GM12878 (cell line): ENCODE results near the gene LIMK1. TPM values are rescaled to one million over a fixed set of nuclear protein-coding genes. Genes with fewer than 3 reads are reported as not detected.
A peak's percentile ranks its signal among the peaks of the same experiment; 100 is the strongest.
"Not testable (repeated sequence)": the region's sequence is repeated elsewhere in the genome, so short reads cannot be mapped to it uniquely, and the experiment has no call there.

ENCODE experiments used
- ATAC-seq: fragments of 200-7000 bp; cut with Tn5 transposase; 3 replicates; pipeline ENCODE4 v1.9.1; 2020; ENCODE audit warnings: mild to moderate bottlenecking, moderate library complexity
- BruUV-seq: library from RNA; stranded (reverse); fragments of 400-500 nt; replicated peaks from 2 replicates; lab custom pipeline; 2021; lab: Mats Ljungman, UMichigan
- CTCF ChIA-PET: fragments of 300-600 bp; sonication (Branson Sonifier 250); formaldehyde crosslinking; extraction: SDS; loops from one replicate; lab custom pipeline; 2021; ENCODE audit warnings: inconsistent platforms; lab: Yijun Ruan, JAX
- POLR2A ChIA-PET: fragments of 350-600 bp; formaldehyde crosslinking; extraction: SDS; loops from one replicate; lab custom pipeline; 2021; ENCODE audit warnings: inconsistent platforms; lab: Charles Lee
- RAD21 ChIA-PET: fragments of 300-600 bp; sonication (Branson Sonifier 250); formaldehyde crosslinking; loops from one replicate; lab custom pipeline; 2023; ENCODE audit warnings: antibody characterized with exemption; ENCODE audit not compliant: unreplicated experiment; lab: Charles Lee
- SMC1A ChIA-PET: fragments of 300-600 bp; sonication (Branson Sonifier 250); formaldehyde crosslinking; loops from one replicate; lab custom pipeline; 2023; ENCODE audit not compliant: unreplicated experiment, uncharacterized antibody; lab: Charles Lee
- DNase-seq: peaks from one replicate; pipeline ENCODE4 v3.0.0-alpha.2; 2011; ENCODE audit warnings: low read depth, low spot score
- FAIRE-seq: peaks from 3 replicates; lab custom pipeline; 2011; peaks lifted over from hg19 to GRCh38; lab: Jason Lieb, UNC
- H2AFZ ChIP-seq: 2 replicates; pipeline ENCODE4 v1.6.0; 2011; ENCODE audit warnings: low read depth, low read length, control low read depth; ENCODE audit not compliant: control insufficient read depth
- H3K27ac ChIP-seq: 2 replicates; pipeline ENCODE4 v1.5.1; 2011; ENCODE audit warnings: control low read depth; ENCODE audit not compliant: control insufficient read depth, insufficient read depth
- H3K27me3 ChIP-seq, 2 experiments: replicated peaks in 1 of 2; 2 replicates each; pipeline versions ENCODE4 v1.6.0 to v1.6.1; 2011; ENCODE audit warnings: low read length in 1 of 2; ENCODE audit not compliant: control insufficient read depth in 2 of 2, insufficient read depth in 2 of 2
- H3K36me3 ChIP-seq, 2 experiments: 2 replicates each; pipeline ENCODE4 v1.5.1; 2011; ENCODE audit warnings: low read length in 1 of 2; ENCODE audit not compliant: control insufficient read depth in 2 of 2, insufficient read depth in 2 of 2
- H3K4me1 ChIP-seq: 2 replicates; pipeline ENCODE4 v1.6.1; 2011; ENCODE audit warnings: mild to moderate bottlenecking, low read length, moderate library complexity, mixed read lengths; ENCODE audit not compliant: control insufficient read depth, insufficient read depth
- H3K4me2 ChIP-seq: 2 replicates; pipeline ENCODE4 v1.6.0; 2011; ENCODE audit warnings: control low read depth; ENCODE audit not compliant: control insufficient read depth, insufficient read depth
- H3K4me3 ChIP-seq: fragments of 200-600 bp; sonication (generic); 2 replicates; pipeline ENCODE4 v1.5.1; 2016
- H3K79me2 ChIP-seq: 2 replicates; pipeline ENCODE4 v1.6.0; 2011; ENCODE audit warnings: low read length; ENCODE audit not compliant: control insufficient read depth, insufficient read depth
- H3K9ac ChIP-seq: 2 replicates; pipeline ENCODE4 v1.8.0; 2011; ENCODE audit warnings: low read length, control low read depth, mixed read lengths; ENCODE audit not compliant: control insufficient read depth, insufficient read depth
- H3K9me3 ChIP-seq: replicated peaks from 3 replicates; pipeline ENCODE4 v1.5.1; 2011; ENCODE audit warnings: mild to moderate bottlenecking, low read length; ENCODE audit not compliant: control insufficient read depth, insufficient read depth
- H4K20me1 ChIP-seq: 2 replicates; pipeline ENCODE4 v1.6.0; 2011; ENCODE audit not compliant: control insufficient read depth, insufficient read depth
- ASH2L ChIP-seq: fragments of 300-600, 200-600 bp; sonication (generic); IDR thresholded peaks from 2 replicates; pipeline ENCODE4 v1.6.1; 2017; ENCODE audit warnings: low read depth, mild to moderate bottlenecking, borderline replicate concordance
- ATF2 ChIP-seq: IDR thresholded peaks from 2 replicates; pipeline ENCODE4 v1.6.1; 2012; ENCODE audit warnings: low read length, inconsistent platforms
- CHD2 ChIP-seq: IDR thresholded peaks from 2 replicates; pipeline ENCODE4 v1.6.1; 2011; ENCODE audit warnings: low read depth, low read length, improper control_type of control experiment, borderline replicate concordance
- CHD4 ChIP-seq: fragments of 200-600 bp; sonication (generic); IDR thresholded peaks from 2 replicates; pipeline ENCODE4 v1.6.1; 2016; ENCODE audit warnings: mild to moderate bottlenecking
- FOS ChIP-seq: IDR thresholded peaks from 3 replicates; pipeline ENCODE4 v1.6.1; 2011; ENCODE audit warnings: borderline replicate concordance; ENCODE audit not compliant: insufficient read length; ENCODE audit errors: extremely low read depth
- IKZF1 ChIP-seq: fragments of 450-650 bp; conservative IDR thresholded peaks from 2 replicates; pipeline ENCODE4 v1.6.1; 2017; ENCODE audit warnings: antibody characterized with exemption, mild to moderate bottlenecking
- JUND ChIP-seq: IDR thresholded peaks from 2 replicates; pipeline ENCODE4 v1.6.1; 2012; ENCODE audit warnings: low read depth, mild to moderate bottlenecking, low read length, improper control_type of control experiment, moderate library complexity
- KAT2A ChIP-seq: conservative IDR thresholded peaks from 2 replicates; pipeline ENCODE4 v1.6.1; 2011; ENCODE audit warnings: low read depth, low read length; ENCODE audit not compliant: control insufficient read depth
- LARP7 ChIP-seq: fragments of 450-650 bp; IDR thresholded peaks from 2 replicates; pipeline ENCODE4 v1.6.1; 2017; ENCODE audit warnings: mild to moderate bottlenecking
- RUNX3 ChIP-seq: IDR thresholded peaks from 2 replicates; pipeline ENCODE4 v1.6.1; 2012; ENCODE audit warnings: low read length, inconsistent platforms
- ZNF207 ChIP-seq: fragments of 450-650 bp; IDR thresholded peaks from 2 replicates; pipeline ENCODE4 v1.6.1; 2014; ENCODE audit warnings: antibody characterized with exemption, mild to moderate bottlenecking, borderline replicate concordance
- ZNF217 ChIP-seq: fragments of 450-650 bp; IDR thresholded peaks from 2 replicates; pipeline ENCODE4 v1.6.1; 2017; ENCODE audit warnings: antibody characterized with exemption, mild to moderate bottlenecking
- WGBS: methylation state at CpG from one replicate; pipeline ENCODE4 v1.1.6; 2016; ENCODE audit warnings: low lambda C conversion rate; ENCODE audit not compliant: insufficient replicate concordance, insufficient coverage; ENCODE audit errors: missing lambda C conversion rate; 5-methylcytosine and 5-hydroxymethylcytosine counted together
- in situ Hi-C: fragments of 300-500 bp; cut with MboI; formaldehyde crosslinking; loops from 9 replicates; pipeline ENCODE4 v1.14.3; 2018; ENCODE audit warnings: mixed read lengths
- intact Hi-C: fragments of 100-400 bp; cut with micrococcal nuclease; formaldehyde crosslinking; loops from one replicate; pipeline ENCODE4 v1.14.2; 2022; ENCODE audit not compliant: unreplicated experiment
- polyA plus RNA-seq, 11 experiments: library from polyadenylated mRNA; depleted of rRNA in 4 of 11; unstranded in 6 of 11; stranded (reverse) in 5 of 11; fragments of >200 nt; fragmentation: Nextera tagmentation in 4 of 11; fragmentation: Illumina TruSeq in 1 of 11; extraction: Ambion mirVana in 4 of 11; extraction: Trizol in 1 of 11; gene quantifications; 1 replicate in 1 of 11; 2 replicates in 10 of 11; pipeline versions ENCODE4 v1.2.1 to v1.2.3, GENCODE V29; 2011 to 2016; ENCODE audit warnings: inconsistent platforms in 2 of 11, missing spikeins in 2 of 11, low read depth in 1 of 11
- total RNA-seq, 4 experiments: library from RNA; depleted of rRNA in 3 of 4; stranded (reverse); fragments of >200 nt in 3 of 4; fragmentation: Illumina TruSeq in 1 of 4; extraction: Trizol in 1 of 4; gene quantifications; 2 replicates each; pipeline versions ENCODE4 v1.2.1 to v1.2.3, GENCODE V29; 2013 to 2021
- TF ChIP-seq, protein P1 (sequence below): fragments of 450-650 bp; conservative IDR thresholded peaks from 2 replicates; pipeline ENCODE4 v1.6.1; 2017; ENCODE audit warnings: mild to moderate bottlenecking, moderate library complexity

LIMK1 gene
- total and polyA plus RNA-seq, 10 of the 15 experiments (the other 5 are each of a cell fraction or from before 2014, with no cell fraction given) = 0.71 to 59.4 (median 28.8) TPM

- FAIRE-seq = no peak
- no peaks in the 10 kb centered on the region for H3K27me3 ChIP-seq
- RAD21 ChIA-PET = no interaction called here
- no TSS peak for BruUV-seq
- H3K27ac ChIP-seq = no peak overlapping the region
- no peak overlapping the region for H3K9ac ChIP-seq
- in situ Hi-C loops (no loop called here), intact Hi-C loops (no loop called here)
- TF ChIP-seq ZNF217 = no peak
- TF ChIP-seq RUNX3 = no peak
- no peak for TF ChIP-seq ASH2L
- no peak for TF ChIP-seq CHD4
- TF ChIP-seq ATF2 = no peak
- TF ChIP-seq FOS = no peak
- TF ChIP-seq ZNF207 = no peak
- no peak for TF ChIP-seq LARP7
- TF ChIP-seq, protein P1, sequence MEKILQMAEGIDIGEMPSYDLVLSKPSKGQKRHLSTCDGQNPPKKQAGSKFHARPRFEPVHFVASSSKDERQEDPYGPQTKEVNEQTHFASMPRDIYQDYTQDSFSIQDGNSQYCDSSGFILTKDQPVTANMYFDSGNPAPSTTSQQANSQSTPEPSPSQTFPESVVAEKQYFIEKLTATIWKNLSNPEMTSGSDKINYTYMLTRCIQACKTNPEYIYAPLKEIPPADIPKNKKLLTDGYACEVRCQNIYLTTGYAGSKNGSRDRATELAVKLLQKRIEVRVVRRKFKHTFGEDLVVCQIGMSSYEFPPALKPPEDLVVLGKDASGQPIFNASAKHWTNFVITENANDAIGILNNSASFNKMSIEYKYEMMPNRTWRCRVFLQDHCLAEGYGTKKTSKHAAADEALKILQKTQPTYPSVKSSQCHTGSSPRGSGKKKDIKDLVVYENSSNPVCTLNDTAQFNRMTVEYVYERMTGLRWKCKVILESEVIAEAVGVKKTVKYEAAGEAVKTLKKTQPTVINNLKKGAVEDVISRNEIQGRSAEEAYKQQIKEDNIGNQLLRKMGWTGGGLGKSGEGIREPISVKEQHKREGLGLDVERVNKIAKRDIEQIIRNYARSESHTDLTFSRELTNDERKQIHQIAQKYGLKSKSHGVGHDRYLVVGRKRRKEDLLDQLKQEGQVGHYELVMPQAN = no peak
- TF ChIP-seq IKZF1 = no peak
- TF ChIP-seq CHD2 = no peak
- no peak for TF ChIP-seq JUND
- no peak for TF ChIP-seq KAT2A
- H3K79me2 ChIP-seq = no peaks in the 10 kb centered on the region
- no peak for DNase-seq
- H3K4me3 ChIP-seq = no peak overlapping the region
- no peak overlapping the region for H2AFZ ChIP-seq
- H3K4me2 ChIP-seq = no peak overlapping the region
- H3K9me3 ChIP-seq = no peaks in the 10 kb centered on the region
- no peaks in the 10 kb centered on the region for H3K36me3 ChIP-seq
- no peaks in the 10 kb centered on the region for H4K20me1 ChIP-seq
- SMC1A ChIA-PET = no interaction called here
- ATAC-seq = no peak
- no peaks in the 10 kb centered on the region for H3K4me1 ChIP-seq
- POLR2A ChIA-PET = no interaction called here
- WGBS = 85% methylated on average over 15 of the region's 15 CpGs
- CTCF ChIA-PET = interaction anchor here (1.3 kb wide), 1 partner anchor 100 kb away, joined by 3 read pairs; no protein-coding TSS in a partner anchor
Measured at GRCh38 chr7:74165867-74166593, 82.4 kb downstream of the LIMK1 start.

DNA sequence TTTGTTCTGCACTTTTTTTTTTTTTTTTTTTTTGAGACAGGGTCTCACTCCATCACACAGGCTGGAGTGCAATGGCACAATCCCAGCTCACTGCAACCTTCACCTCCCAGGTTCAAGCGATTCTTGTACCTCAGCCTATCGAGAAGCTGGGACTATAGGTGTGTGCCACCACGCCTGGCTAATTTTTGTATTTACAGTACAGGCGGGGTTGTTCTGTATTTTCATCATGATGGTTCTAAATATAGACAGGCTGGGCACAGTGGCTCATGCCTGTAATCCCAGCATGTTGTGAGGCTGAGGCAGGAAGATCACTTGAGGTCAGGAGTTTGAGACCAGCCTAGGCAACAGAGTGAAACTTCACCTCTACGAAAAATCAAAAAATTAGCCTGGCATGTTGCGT, 83.7 kb downstream of the LIMK1 start:
- CTCF ChIA-PET, ATAC-seq: not testable (repeated sequence)
- 62% methylated on average over 6 of the region's 6 CpGs for WGBS

More for the DNA sequence above, 83.7 kb downstream of the LIMK1 start:
- H3K9ac ChIP-seq, in situ Hi-C loops, DNase-seq, H3K4me3 ChIP-seq, H3K27me3 ChIP-seq, H3K27ac ChIP-seq, H2AFZ ChIP-seq, POLR2A ChIA-PET, H3K4me2 ChIP-seq, SMC1A ChIA-PET, BruUV-seq, intact Hi-C loops, H3K36me3 ChIP-seq, H3K4me1 ChIP-seq, H4K20me1 ChIP-seq, H3K9me3 ChIP-seq, RAD21 ChIA-PET, H3K79me2 ChIP-seq: not testable (repeated sequence)
- peak; percentile 74 for FAIRE-seq
